IMR-90 (cell line): ENCODE measurements around the gene PEAK1. TPM values are rescaled to one million over a fixed set of nuclear protein-coding genes. Genes with fewer than 3 reads are reported as not detected.
"Not testable (repeated sequence)": the region's sequence is repeated elsewhere in the genome, so short reads cannot be mapped to it uniquely, and the experiment has no call there.

Experiments
- ATAC-seq: fragments of 200-7000 bp; cut with Tn5 transposase; 2 replicates; pipeline ENCODE4 v1.9.1; 2020; ENCODE audit warnings: low read depth, mild to moderate bottlenecking, moderate library complexity
- BruUV-seq: library from RNA; stranded (reverse); fragments of 400-500 nt; replicated peaks from 2 replicates; lab custom pipeline; 2021; lab: Mats Ljungman, UMichigan
- CTCF ChIA-PET: fragments of 300-600 bp; formaldehyde crosslinking; extraction: SDS; loops from one replicate; lab custom pipeline; 2021; ENCODE audit warnings: antibody characterized with exemption; lab: Yijun Ruan, JAX
- POLR2A ChIA-PET: fragments of 300-600 bp; sonication (Branson Sonifier 250); formaldehyde crosslinking; loops from one replicate; lab custom pipeline; 2022; ENCODE audit warnings: antibody characterized with exemption; ENCODE audit not compliant: unreplicated experiment; lab: Charles Lee
- DNase-seq: peaks from one replicate; pipeline ENCODE4 v3.0.0; 2013
- H2AFZ ChIP-seq: replicated peaks from 2 replicates; pipeline ENCODE3; 2013; ENCODE audit warnings: low read length, mild to moderate bottlenecking; ENCODE audit not compliant: poor library complexity
- H2AK5ac ChIP-seq: 2 replicates; pipeline ENCODE4 v1.6.1; 2013; ENCODE audit warnings: low read depth, low read length, inconsistent platforms
- H2AK9ac ChIP-seq: replicated peaks from 2 replicates; pipeline ENCODE3; 2013; ENCODE audit warnings: mild to moderate bottlenecking, low read depth, low read length, moderate library complexity; ENCODE audit not compliant: poor library complexity
- H2BK120ac ChIP-seq: 2 replicates; pipeline ENCODE4 v1.6.1; 2013; ENCODE audit warnings: low read depth, low read length, inconsistent platforms
- H2BK15ac ChIP-seq: 3 replicates; pipeline ENCODE4 v1.6.1; 2013; ENCODE audit warnings: low read depth, low read length, inconsistent platforms
- H2BK20ac ChIP-seq: 2 replicates; pipeline ENCODE4 v1.6.1; 2013; ENCODE audit warnings: low read depth, mild to moderate bottlenecking, inconsistent platforms, low read length, moderate library complexity
- H2BK5ac ChIP-seq: 2 replicates; pipeline ENCODE4 v1.6.1; 2013; ENCODE audit warnings: mild to moderate bottlenecking, low read depth, low read length, inconsistent platforms; ENCODE audit not compliant: poor library complexity, severe bottlenecking
- H3K14ac ChIP-seq: replicated peaks from 2 replicates; pipeline ENCODE4 v1.6.1; 2013; ENCODE audit warnings: low read depth, low read length, inconsistent platforms
- H3K18ac ChIP-seq: 2 replicates; pipeline ENCODE4 v1.6.1; 2013; ENCODE audit warnings: low read depth, low read length, control low read depth
- H3K23ac ChIP-seq: 2 replicates; pipeline ENCODE4 v1.6.1; 2013; ENCODE audit warnings: low read depth, low read length, inconsistent platforms
- H3K27ac ChIP-seq: 2 replicates; pipeline ENCODE4 v1.5.1; 2013; ENCODE audit warnings: mild to moderate bottlenecking, control low read depth, low read length; ENCODE audit not compliant: insufficient read depth
- H3K27me3 ChIP-seq: 2 replicates; pipeline ENCODE4 v1.6.1; 2013; ENCODE audit warnings: low read length; ENCODE audit not compliant: control insufficient read depth, insufficient read depth
- H3K36me3 ChIP-seq: 2 replicates; pipeline ENCODE4 v1.6.1; 2013; ENCODE audit warnings: low read length, mixed read lengths; ENCODE audit not compliant: control insufficient read depth, insufficient read depth
- H3K4ac ChIP-seq: 2 replicates; pipeline ENCODE4 v1.6.1; 2013; ENCODE audit warnings: low read depth, low read length, inconsistent platforms
- H3K4me1 ChIP-seq: 2 replicates; pipeline ENCODE4 v1.6.1; 2013; ENCODE audit warnings: low read length, mixed read lengths; ENCODE audit not compliant: control insufficient read depth, insufficient read depth
- H3K4me2 ChIP-seq: 2 replicates; pipeline ENCODE4 v1.6.1; 2013; ENCODE audit warnings: low read depth, mild to moderate bottlenecking, control low read depth, low read length, moderate library complexity
- H3K4me3 ChIP-seq: 2 replicates; pipeline ENCODE4 v1.5.1; 2013; ENCODE audit warnings: low read depth, mild to moderate bottlenecking, control low read depth, low read length, moderate library complexity; ENCODE audit not compliant: insufficient read depth
- H3K56ac ChIP-seq: 2 replicates; pipeline ENCODE4 v1.6.1; 2013; ENCODE audit warnings: low read length, inconsistent platforms; ENCODE audit not compliant: insufficient read depth; ENCODE audit errors: extremely low read depth
- H3K79me1 ChIP-seq, 2 experiments: 2 replicates each; pipeline ENCODE4 v1.6.1; 2013; ENCODE audit warnings: low read length in 2 of 2, inconsistent platforms in 1 of 2, low read depth in 1 of 2
- H3K9ac ChIP-seq: 2 replicates; pipeline ENCODE4 v1.6.1; 2013; ENCODE audit warnings: low read depth, low read length, control low read depth
- H3K9me1 ChIP-seq: 2 replicates; pipeline ENCODE4 v1.6.1; 2013; ENCODE audit warnings: low read length, inconsistent platforms; ENCODE audit not compliant: insufficient read depth
- H3K9me3 ChIP-seq: 2 replicates; pipeline ENCODE4 v1.6.1; 2013; ENCODE audit warnings: low read length; ENCODE audit not compliant: control insufficient read depth, insufficient read depth
- H4K20me1 ChIP-seq: 2 replicates; pipeline ENCODE4 v1.6.1; 2013; ENCODE audit warnings: low read length, inconsistent platforms; ENCODE audit not compliant: insufficient read depth
- H4K5ac ChIP-seq: 2 replicates; pipeline ENCODE4 v1.6.1; 2013; ENCODE audit warnings: mild to moderate bottlenecking, low read depth, low read length, control low read depth
- H4K8ac ChIP-seq, 2 experiments: 2 replicates each; pipeline ENCODE4 v1.6.1; 2013; ENCODE audit warnings: low read depth in 2 of 2, low read length in 2 of 2, control low read depth in 1 of 2, inconsistent platforms in 1 of 2
- H4K91ac ChIP-seq: 2 replicates; pipeline ENCODE4 v1.6.1; 2013; ENCODE audit warnings: low read depth, low read length, inconsistent platforms; ENCODE audit not compliant: insufficient read depth
- CHD1 ChIP-seq: IDR thresholded peaks from 2 replicates; pipeline ENCODE4 v1.6.1; 2012; ENCODE audit warnings: low read depth, low read length, improper control_type of control experiment
- MAFK ChIP-seq: IDR thresholded peaks from 2 replicates; pipeline ENCODE4 v1.6.1; 2012; ENCODE audit warnings: low read depth, low read length, improper control_type of control experiment
- WGBS, 2 experiments: methylation state at CpG; one replicate each; pipeline versions ENCODE4 v1.1.5 to v1.1.7; 2013; ENCODE audit warnings: missing lambda C conversion rate in 2 of 2; ENCODE audit not compliant: insufficient read length in 1 of 2; ENCODE audit errors: extremely low coverage in 2 of 2; 5-methylcytosine and 5-hydroxymethylcytosine counted together
- dilution Hi-C: fragments of 300-500 bp; cut with HindIII; formaldehyde crosslinking; loops from one replicate; pipeline ENCODE4 v1.14.3; 2018; ENCODE audit warnings: low sequenced_read_pairs; ENCODE audit not compliant: unreplicated experiment
- in situ Hi-C: fragments of 300-500 bp; cut with MboI; formaldehyde crosslinking; loops from 3 replicates; pipeline ENCODE4 v1.14.3; 2019; ENCODE audit warnings: low sequenced_read_pairs, inconsistent platforms, mixed read lengths
- intact Hi-C: fragments of 100-400 bp; cut with micrococcal nuclease; formaldehyde crosslinking; loops from 2 replicates; pipeline ENCODE4 v1.10.0; 2022
- polyA plus RNA-seq, 3 experiments: library from polyadenylated mRNA; depleted of rRNA; stranded (reverse); fragments of >200 nt; gene quantifications; 2 replicates each; pipeline ENCODE4 v1.2.3, GENCODE V29; 2012; ENCODE audit warnings: low replicate concordance in 1 of 3
- total RNA-seq: library from RNA; depleted of rRNA; stranded (reverse); fragments of >200 nt; gene quantifications from 2 replicates; pipeline ENCODE4 v1.2.3, GENCODE V29; 2012

PEAK1 gene
- total and polyA plus RNA-seq, 2 of the 4 experiments (the other 2 are of a cell fraction), result 21.5 to 43.9 TPM

DNA sequence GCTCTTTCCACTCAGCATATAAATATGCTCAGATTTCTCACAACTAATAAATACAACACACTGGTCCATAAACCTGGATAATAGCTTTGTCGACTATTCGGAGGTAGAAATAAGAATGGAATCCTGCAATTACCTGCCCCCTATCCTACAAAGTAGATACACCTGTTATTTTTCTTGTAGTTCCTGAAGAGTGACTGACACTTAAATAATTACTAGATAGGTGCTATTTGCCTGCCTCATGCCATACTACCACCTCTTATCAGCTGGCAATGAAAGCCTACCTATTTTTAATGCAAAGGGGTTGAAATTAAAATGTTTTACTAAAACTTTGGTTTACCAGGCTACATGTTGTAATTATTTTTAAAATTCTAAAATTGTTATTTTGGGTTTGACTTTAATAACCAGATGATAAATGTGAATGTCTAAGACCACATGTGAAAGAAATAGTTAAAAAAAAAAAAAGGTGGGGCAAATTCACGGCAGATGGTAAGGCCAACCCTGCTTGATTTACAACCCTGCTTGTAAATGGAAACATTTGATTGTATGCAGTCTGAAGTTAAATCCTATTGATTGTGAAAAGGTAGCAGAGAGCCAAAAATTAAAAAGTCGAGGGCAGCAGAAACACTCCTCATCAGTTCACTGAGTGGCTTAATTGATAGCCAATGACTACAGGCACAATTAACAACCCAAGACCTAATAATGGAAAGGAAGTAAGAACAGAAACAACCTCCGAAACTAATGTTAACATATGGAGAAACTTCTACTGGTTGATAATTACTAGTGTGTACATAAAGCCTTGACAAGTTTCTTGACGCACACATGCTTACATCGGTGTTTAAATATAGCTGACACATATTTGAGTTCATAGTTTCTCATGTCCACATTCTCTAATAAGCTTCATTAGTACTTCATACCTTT, 8.9 kb downstream of the PEAK1 start (continued):
- TF ChIP-seq CHD1, result no peak
- TF ChIP-seq MAFK, result no peak

- intact Hi-C loops, DNase-seq, H3K4ac ChIP-seq, H3K9ac ChIP-seq, H3K9me1 ChIP-seq, H2BK5ac ChIP-seq, H3K23ac ChIP-seq, H3K36me3 ChIP-seq, ATAC-seq, H4K5ac ChIP-seq, H2AK5ac ChIP-seq, CTCF ChIA-PET, H2AK9ac ChIP-seq, H3K9me3 ChIP-seq, H2BK120ac ChIP-seq, H3K4me1 ChIP-seq, H3K18ac ChIP-seq, H2BK15ac ChIP-seq, dilution Hi-C loops, H3K27ac ChIP-seq, in situ Hi-C loops, BruUV-seq, H3K4me3 ChIP-seq, H3K14ac ChIP-seq, H3K4me2 ChIP-seq, POLR2A ChIA-PET, H4K8ac ChIP-seq, H3K27me3 ChIP-seq, H2BK20ac ChIP-seq, H4K91ac ChIP-seq, H2AFZ ChIP-seq, H3K56ac ChIP-seq: not testable (repeated sequence)
- H4K20me1 ChIP-seq, result peaks cover 86% of the 10 kb centered on the region
- peaks cover 0 to 78% of the 10 kb centered on the region in 2 experiments; a peak in 2 of 4 replicates for H3K79me1 ChIP-seq
- WGBS, 2 experiments, result no CpG with 5 or more reads among the region's 7 CpGs
Observed at GRCh38 chr15:77410157-77410500, 9.8 kb downstream of the PEAK1 start.
